ENCODE data around the gene FUS. TPM values are rescaled to one million over a fixed set of nuclear protein-coding genes. Genes with fewer than 3 reads are reported as not detected.
"Not testable (repeated sequence)": the region's sequence is repeated elsewhere in the genome, so short reads cannot be mapped to it uniquely, and the experiment has no call there.

The FUS gene
- total RNA-seq, 2 experiments from 2014 or later: 486 to 533 TPM

- intact Hi-C loops (cut with micrococcal nuclease): no loop called here
- Mint-ChIP-seq H3K9me3 (no peaks in the 10 kb centered on the region), H3K4me3 (no peak overlapping the region), H3K36me3 (ENCODE audit: low read depth) (no peaks in the 10 kb centered on the region), H3K4me1 (ENCODE audit: low read depth) (peaks cover 7% of the 10 kb centered on the region), H3K27ac (no peak overlapping the region), H3K27me3 (no peaks in the 10 kb centered on the region)
- ChIA-PET CTCF (no interaction called here), POLR2A (interaction anchor here (1.2 kb wide), 1 partner anchor 41 kb away, joined by 6 read pairs; the partner anchor contains the start of gene FUS)
- no peak for DNase-seq
- TF ChIP-seq CTCF (IDR thresholded peaks at IDR 0.05): no peak
- ATAC-seq: no peak
Observed at GRCh38 chr16:31138621-31139578, 41.0 kb upstream of the FUS start.

GRCh38 chr16:31141071-31141469 is 38.9 kb upstream of the FUS start:
- DNase-seq; H3K4me1 Mint-ChIP-seq (ENCODE audit: low read depth); H3K27ac Mint-ChIP-seq; H3K36me3 Mint-ChIP-seq (ENCODE audit: low read depth); intact Hi-C loops (cut with micrococcal nuclease); ATAC-seq; H3K27me3 Mint-ChIP-seq; H3K9me3 Mint-ChIP-seq: not testable (repeated sequence)
- ChIA-PET CTCF (interaction anchor here (1.4 to 3.0 kb wide), 8 partner anchors 11 to 187 kb away, joined by 4 to 19 read pairs (median 12); partner anchors contain the start of genes FUS and PYDC1), POLR2A (interaction anchor here (2.3 to 5.0 kb wide), 3 partner anchors 8 to 38 kb away, joined by 6 to 59 read pairs (median 12); partner anchors contain the start of gene FUS)
- H3K4me3 Mint-ChIP-seq: peak overlapping the region; percentile 67

- POLR2A ChIA-PET: interaction anchor here (0.6 to 5.0 kb wide), 15 partner anchors 8 to 188 kb away, joined by 3 to 59 read pairs (median 6); partner anchors contain the start of genes BCKDK, FUS, KAT8 and PYCARD
- Mint-ChIP-seq H3K36me3 (ENCODE audit: low read depth) (no peaks in the 10 kb centered on the region), H3K4me1 (ENCODE audit: low read depth) (peaks cover 7% of the 10 kb centered on the region), H3K9me3 (no peaks in the 10 kb centered on the region), H3K4me3 (peak overlapping the region; percentile 67), H3K27me3 (no peaks in the 10 kb centered on the region), H3K27ac (peak overlapping the region; percentile 87)
- DNase-seq (no peak), ATAC-seq (no peak)
- no peak for TF ChIP-seq CTCF (IDR thresholded peaks at IDR 0.05)
- CTCF ChIA-PET: interaction anchor here (0.7 to 3.8 kb wide), 46 partner anchors 11 to 319 kb away, joined by 3 to 23 read pairs (median 6); partner anchors contain the start of genes BCKDK, FUS, HSD3B7 and KAT8
- intact Hi-C loops (cut with micrococcal nuclease): no loop called here
Observed at GRCh38 chr16:31141489-31142108, 38.3 kb upstream of the FUS start.

- peak; percentile 99 for ATAC-seq
- peaks cover 7% of the 10 kb centered on the region for H3K4me1 Mint-ChIP-seq (ENCODE audit: low read depth)
- no peaks in the 10 kb centered on the region for H3K9me3 Mint-ChIP-seq
- H3K36me3 Mint-ChIP-seq (ENCODE audit: low read depth): no peaks in the 10 kb centered on the region
- ChIA-PET POLR2A (interaction anchor here (0.6 to 5.0 kb wide), 18 partner anchors 9 to 189 kb away, joined by 3 to 59 read pairs (median 5); partner anchors contain the start of genes BCKDK, FUS, KAT8 and PYCARD), CTCF (interaction anchor here (0.7 to 3.8 kb wide), 50 partner anchors 11 to 482 kb away, joined by 3 to 23 read pairs (median 6); partner anchors contain the start of genes BCKDK, FUS, HSD3B7 and KAT8)
- H3K27ac Mint-ChIP-seq: peak overlapping the region; percentile 87
- peak; percentile 99 for DNase-seq
- peak overlapping the region; percentile 67 for H3K4me3 Mint-ChIP-seq
- H3K27me3 Mint-ChIP-seq: no peaks in the 10 kb centered on the region
- peak; percentile 72 for TF ChIP-seq CTCF (IDR thresholded peaks at IDR 0.05)
- intact Hi-C loops (cut with micrococcal nuclease): no loop called here
Observed at GRCh38 chr16:31142109-31143010, 37.6 kb upstream of the FUS start.
